Neutrophil (primary cell): Measurements from ENCODE around the gene PDZD8.

Source experiments
- H3K27ac ChIP-seq: fragments of 200-600 bp; sonication (generic); 2 replicates; pipeline ENCODE4 v1.5.1; 2016; ENCODE audit warnings: mild to moderate bottlenecking, moderate library complexity
- H3K27me3 ChIP-seq: fragments of 200-600 bp; sonication (generic); 2 replicates; pipeline ENCODE4 v1.6.0; 2016; ENCODE audit warnings: mild to moderate bottlenecking
- H3K36me3 ChIP-seq: fragments of 200-600 bp; sonication (generic); 2 replicates; pipeline ENCODE4 v1.5.1; 2017
- H3K4me1 ChIP-seq, 2 experiments: fragments of 200-600 bp in 1 of 2; sonication (generic) in 1 of 2; 1 replicate in 1 of 2; 2 replicates in 1 of 2; pipeline versions ENCODE4 v1.5.1 to v1.6.1; 2013 to 2016; ENCODE audit warnings: low read depth in 1 of 2, low read length in 1 of 2, mild to moderate bottlenecking in 1 of 2, moderate library complexity in 1 of 2; ENCODE audit not compliant: control insufficient read depth in 1 of 2, insufficient read depth in 1 of 2
- H3K4me3 ChIP-seq, 2 experiments: fragments of 200-600 bp in 1 of 2; sonication (generic) in 1 of 2; 1 replicate in 1 of 2; 2 replicates in 1 of 2; pipeline ENCODE4 v1.5.1; 2013 to 2016; ENCODE audit warnings: low read depth in 1 of 2, low read length in 1 of 2, mild to moderate bottlenecking in 1 of 2, moderate library complexity in 1 of 2
- H3K9me3 ChIP-seq: fragments of 200-600 bp; sonication (generic); 2 replicates; pipeline ENCODE4 v1.5.1; 2016
- CTCF ChIP-seq: fragments of 200-600 bp; sonication (generic); IDR thresholded peaks from 2 replicates; pipeline ENCODE4 v1.5.1; 2016; ENCODE audit warnings: antibody characterized with exemption

The PDZD8 gene

GRCh38 chr10:117256910-117257309 lies 118.3 kb downstream of the PDZD8 start:
- H3K27me3 ChIP-seq, result no peaks in the 10 kb centered on the region
- no peak for TF ChIP-seq CTCF
- H3K4me3 ChIP-seq, result no peak overlapping the region
- H3K27ac ChIP-seq, result no peak overlapping the region
- no peaks in the 10 kb centered on the region for H3K9me3 ChIP-seq
- peaks cover 10 to 25% of the 10 kb centered on the region in 2 experiments for H3K4me1 ChIP-seq
- peaks cover 5% of the 10 kb centered on the region for H3K36me3 ChIP-seq

- H3K9me3 ChIP-seq, result no peaks in the 10 kb centered on the region
- H3K4me1 ChIP-seq, result peaks cover 10 to 23% of the 10 kb centered on the region in 2 experiments
- no peaks in the 10 kb centered on the region for H3K27me3 ChIP-seq
- H3K36me3 ChIP-seq, result peaks cover 5% of the 10 kb centered on the region
- H3K27ac ChIP-seq, result no peak overlapping the region
- H3K4me3 ChIP-seq, result no peak overlapping the region
- TF ChIP-seq CTCF, result no peak
Measured at GRCh38 chr10:117255835-117256460, 119.3 kb downstream of the PDZD8 start.

- Histone ChIP-seq H3K27ac (no peak overlapping the region), H3K4me1 (peaks cover 10 to 14% of the 10 kb centered on the region in 2 experiments), H3K4me3 (no peak overlapping the region), H3K9me3 (no peaks in the 10 kb centered on the region), H3K36me3 (peaks cover 5% of the 10 kb centered on the region), H3K27me3 (no peaks in the 10 kb centered on the region)
- TF ChIP-seq CTCF, result no peak
Measured at GRCh38 chr10:117254774-117255735, 120.2 kb downstream of the PDZD8 start.

- no peaks in the 10 kb centered on the region for H3K27me3 ChIP-seq
Measured at GRCh38 chr10:117254338-117254737, 120.9 kb downstream of the PDZD8 start.

GRCh38 chr10:117253908-117254307 lies 121.3 kb downstream of the PDZD8 start:
- TF ChIP-seq CTCF, result no peak
- peaks cover 5% of the 10 kb centered on the region for H3K36me3 ChIP-seq
- H3K4me1 ChIP-seq, result peaks cover 7 to 12% of the 10 kb centered on the region in 2 experiments
- no peaks in the 10 kb centered on the region for H3K9me3 ChIP-seq
- H3K4me3 ChIP-seq, result no peak overlapping the region
- no peak overlapping the region for H3K27ac ChIP-seq
- no peaks in the 10 kb centered on the region for H3K27me3 ChIP-seq

More at GRCh38 chr10:117254338-117254737, 120.9 kb downstream of the PDZD8 start:
- Histone ChIP-seq H3K27ac (no peak overlapping the region), H3K9me3 (no peaks in the 10 kb centered on the region), H3K4me1 (peaks cover 7 to 12% of the 10 kb centered on the region in 2 experiments), H3K36me3 (peaks cover 5% of the 10 kb centered on the region), H3K4me3 (no peak overlapping the region)
- no peak for TF ChIP-seq CTCF
